ENCODE data around the gene SHH. TPM values are rescaled to one million over a fixed set of nuclear protein-coding genes. Genes with fewer than 3 reads are reported as not detected.

SHH gene
- total RNA-seq, 1 donor from 2014 or later = 0.07 TPM

- H3K9me3 Mint-ChIP-seq = no peaks in the 10 kb centered on the region
- peak overlapping the region; percentile 61 for H3K27ac Mint-ChIP-seq
- H3K36me3 Mint-ChIP-seq (ENCODE audit: low read depth) = peaks cover 80% of the 10 kb centered on the region
- H3K4me1 Mint-ChIP-seq (ENCODE audit: low read depth) = peaks cover 46% of the 10 kb centered on the region
- intact Hi-C loops (cut with micrococcal nuclease) = no loop called here
- H3K27me3 Mint-ChIP-seq (ENCODE audit: low read depth) = no peaks in the 10 kb centered on the region
- no peak for DNase-seq (ENCODE audit: low spot score)
- no peak overlapping the region for H3K4me3 Mint-ChIP-seq (ENCODE audit: low read depth)
Observed at GRCh38 chr7:155766966-155767916, 45.0 kb downstream of the SHH start.

GRCh38 chr7:155766386-155766785 lies 45.9 kb downstream of the SHH start:
- no peaks in the 10 kb centered on the region for H3K27me3 Mint-ChIP-seq (ENCODE audit: low read depth)
- no peak for DNase-seq (ENCODE audit: low spot score)
- no peak overlapping the region for H3K27ac Mint-ChIP-seq
- H3K36me3 Mint-ChIP-seq (ENCODE audit: low read depth) = peaks cover 86% of the 10 kb centered on the region
- no peak overlapping the region for H3K4me3 Mint-ChIP-seq (ENCODE audit: low read depth)
- intact Hi-C loops (cut with micrococcal nuclease) = no loop called here
- peaks cover 55% of the 10 kb centered on the region for H3K4me1 Mint-ChIP-seq (ENCODE audit: low read depth)
- H3K9me3 Mint-ChIP-seq = no peaks in the 10 kb centered on the region

GRCh38 chr7:155765458-155765857 lies 46.8 kb downstream of the SHH start:
- H3K27ac Mint-ChIP-seq = peak overlapping the region; percentile 50
- no peak for DNase-seq (ENCODE audit: low spot score)
- intact Hi-C loops (cut with micrococcal nuclease) = loop anchor here (2.0 kb wide), 1 partner anchor 27 kb away; no protein-coding TSS in a partner anchor
- H3K9me3 Mint-ChIP-seq = no peaks in the 10 kb centered on the region
- peaks cover 62% of the 10 kb centered on the region for H3K4me1 Mint-ChIP-seq (ENCODE audit: low read depth)
- no peaks in the 10 kb centered on the region for H3K27me3 Mint-ChIP-seq (ENCODE audit: low read depth)
- H3K4me3 Mint-ChIP-seq (ENCODE audit: low read depth) = no peak overlapping the region
- peaks cover 88% of the 10 kb centered on the region for H3K36me3 Mint-ChIP-seq (ENCODE audit: low read depth)

- peak; percentile 58 for DNase-seq (ENCODE audit: low spot score)
- peaks cover 88% of the 10 kb centered on the region for H3K36me3 Mint-ChIP-seq (ENCODE audit: low read depth)
- H3K4me3 Mint-ChIP-seq (ENCODE audit: low read depth) = peak overlapping the region; percentile 85
- no peaks in the 10 kb centered on the region for H3K9me3 Mint-ChIP-seq
- H3K4me1 Mint-ChIP-seq (ENCODE audit: low read depth) = peaks cover 67% of the 10 kb centered on the region
- H3K27ac Mint-ChIP-seq = peak overlapping the region; percentile 100
- intact Hi-C loops (cut with micrococcal nuclease) = loop anchor here (1.0 to 5.0 kb wide), 3 partner anchors 18 to 122 kb away; partner anchors contain the start of gene RBM33
- no peaks in the 10 kb centered on the region for H3K27me3 Mint-ChIP-seq (ENCODE audit: low read depth)
Observed at GRCh38 chr7:155764438-155764793, 47.8 kb downstream of the SHH start.

- Mint-ChIP-seq H3K4me3 (ENCODE audit: low read depth) (peak overlapping the region; percentile 85), H3K36me3 (ENCODE audit: low read depth) (peaks cover 85% of the 10 kb centered on the region), H3K27ac (peak overlapping the region; percentile 100), H3K27me3 (ENCODE audit: low read depth) (no peaks in the 10 kb centered on the region), H3K9me3 (no peaks in the 10 kb centered on the region), H3K4me1 (ENCODE audit: low read depth) (peaks cover 68% of the 10 kb centered on the region)
- intact Hi-C loops (cut with micrococcal nuclease) = loop anchor here (1.0 to 5.0 kb wide), 4 partner anchors 18 to 184 kb away; partner anchors contain the start of gene RBM33
- peak; percentile 64 for DNase-seq (ENCODE audit: low spot score)
Observed at GRCh38 chr7:155763691-155764437, 48.4 kb downstream of the SHH start.

- H3K4me1 Mint-ChIP-seq (ENCODE audit: low read depth) = peaks cover 70% of the 10 kb centered on the region
- peak overlapping the region; percentile 100 for H3K27ac Mint-ChIP-seq
Observed at GRCh38 chr7:155763122-155763521, 49.1 kb downstream of the SHH start.

GRCh38 chr7:155762655-155763054 lies 49.6 kb downstream of the SHH start:
- Mint-ChIP-seq H3K9me3 (no peaks in the 10 kb centered on the region), H3K27me3 (ENCODE audit: low read depth) (no peaks in the 10 kb centered on the region), H3K4me3 (ENCODE audit: low read depth) (peak overlapping the region; percentile 85), H3K36me3 (ENCODE audit: low read depth) (peaks cover 87% of the 10 kb centered on the region), H3K27ac (peak overlapping the region; percentile 100), H3K4me1 (ENCODE audit: low read depth) (peaks cover 67% of the 10 kb centered on the region)
- no peak for DNase-seq (ENCODE audit: low spot score)
- intact Hi-C loops (cut with micrococcal nuclease) = loop anchor here (1.0 to 5.0 kb wide), 2 partner anchors 120 to 182 kb away; partner anchors contain the start of gene RBM33

More at GRCh38 chr7:155763122-155763521, 49.1 kb downstream of the SHH start:
- Mint-ChIP-seq H3K9me3 (no peaks in the 10 kb centered on the region), H3K36me3 (ENCODE audit: low read depth) (peaks cover 87% of the 10 kb centered on the region), H3K27me3 (ENCODE audit: low read depth) (no peaks in the 10 kb centered on the region), H3K4me3 (ENCODE audit: low read depth) (peak overlapping the region; percentile 85)
- no peak for DNase-seq (ENCODE audit: low spot score)
- intact Hi-C loops (cut with micrococcal nuclease) = loop anchor here (1.0 to 5.0 kb wide), 2 partner anchors 121 to 183 kb away; partner anchors contain the start of gene RBM33

- intact Hi-C loops (cut with micrococcal nuclease) = loop anchor here (5.0 kb wide), 1 partner anchor 120 kb away; the partner anchor contains the start of gene RBM33
- no peak for DNase-seq (ENCODE audit: low spot score)
- H3K27ac Mint-ChIP-seq = peak overlapping the region; percentile 100
- H3K36me3 Mint-ChIP-seq (ENCODE audit: low read depth) = peaks cover 86% of the 10 kb centered on the region
- H3K9me3 Mint-ChIP-seq = no peaks in the 10 kb centered on the region
- no peak overlapping the region for H3K4me3 Mint-ChIP-seq (ENCODE audit: low read depth)
- peaks cover 65% of the 10 kb centered on the region for H3K4me1 Mint-ChIP-seq (ENCODE audit: low read depth)
- no peaks in the 10 kb centered on the region for H3K27me3 Mint-ChIP-seq (ENCODE audit: low read depth)
Observed at GRCh38 chr7:155762036-155762435, 50.2 kb downstream of the SHH start.

- intact Hi-C loops (cut with micrococcal nuclease) = loop anchor here (5.0 kb wide), 1 partner anchor 119 kb away; the partner anchor contains the start of gene RBM33
- Mint-ChIP-seq H3K4me1 (ENCODE audit: low read depth) (peaks cover 69% of the 10 kb centered on the region), H3K36me3 (ENCODE audit: low read depth) (peaks cover 91% of the 10 kb centered on the region)
Observed at GRCh38 chr7:155761162-155761561, 51.1 kb downstream of the SHH start.

GRCh38 chr7:155759740-155760430 lies 52.4 kb downstream of the SHH start:
- no peak for DNase-seq (ENCODE audit: low spot score)
- H3K9me3 Mint-ChIP-seq = no peaks in the 10 kb centered on the region
- peaks cover 85% of the 10 kb centered on the region for H3K36me3 Mint-ChIP-seq (ENCODE audit: low read depth)
- intact Hi-C loops (cut with micrococcal nuclease) = loop anchor here (5.0 kb wide), 1 partner anchor 118 kb away; the partner anchor contains the start of gene RBM33
- H3K4me3 Mint-ChIP-seq (ENCODE audit: low read depth) = no peak overlapping the region
- H3K27ac Mint-ChIP-seq = peak overlapping the region; percentile 71
- peaks cover 69% of the 10 kb centered on the region for H3K4me1 Mint-ChIP-seq (ENCODE audit: low read depth)
- no peaks in the 10 kb centered on the region for H3K27me3 Mint-ChIP-seq (ENCODE audit: low read depth)

More at GRCh38 chr7:155761162-155761561, 51.1 kb downstream of the SHH start:
- Mint-ChIP-seq H3K27me3 (ENCODE audit: low read depth) (no peaks in the 10 kb centered on the region), H3K27ac (peak overlapping the region; percentile 100), H3K4me3 (ENCODE audit: low read depth) (no peak overlapping the region), H3K9me3 (no peaks in the 10 kb centered on the region)
- DNase-seq (ENCODE audit: low spot score) = no peak

- no peaks in the 10 kb centered on the region for H3K27me3 Mint-ChIP-seq (ENCODE audit: low read depth)
- H3K4me1 Mint-ChIP-seq (ENCODE audit: low read depth) = peaks cover 69% of the 10 kb centered on the region
- intact Hi-C loops (cut with micrococcal nuclease) = no loop called here
- no peak for DNase-seq (ENCODE audit: low spot score)
- no peaks in the 10 kb centered on the region for H3K9me3 Mint-ChIP-seq
- H3K27ac Mint-ChIP-seq = no peak overlapping the region
- H3K4me3 Mint-ChIP-seq (ENCODE audit: low read depth) = no peak overlapping the region
- H3K36me3 Mint-ChIP-seq (ENCODE audit: low read depth) = peaks cover 83% of the 10 kb centered on the region
Observed at GRCh38 chr7:155758348-155758747, 53.9 kb downstream of the SHH start.

- Mint-ChIP-seq H3K4me1 (ENCODE audit: low read depth) (peaks cover 68% of the 10 kb centered on the region), H3K36me3 (ENCODE audit: low read depth) (peaks cover 84% of the 10 kb centered on the region), H3K9me3 (no peaks in the 10 kb centered on the region), H3K4me3 (ENCODE audit: low read depth) (no peak overlapping the region), H3K27ac (no peak overlapping the region), H3K27me3 (ENCODE audit: low read depth) (no peaks in the 10 kb centered on the region)
- no peak for DNase-seq (ENCODE audit: low spot score)
- intact Hi-C loops (cut with micrococcal nuclease) = no loop called here
Observed at GRCh38 chr7:155756322-155756721, 55.9 kb downstream of the SHH start.
